Measurements from ENCODE around the gene MRPL17. TPM values are rescaled to one million over a fixed set of nuclear protein-coding genes. Genes with fewer than 3 reads are reported as not detected.
"Not testable (repeated sequence)": the region's sequence is repeated elsewhere in the genome, so short reads cannot be mapped to it uniquely, and the experiment has no call there.

MRPL17 gene
- total RNA-seq, 1 experiment from 2014 or later: 78.1 TPM

DNA sequence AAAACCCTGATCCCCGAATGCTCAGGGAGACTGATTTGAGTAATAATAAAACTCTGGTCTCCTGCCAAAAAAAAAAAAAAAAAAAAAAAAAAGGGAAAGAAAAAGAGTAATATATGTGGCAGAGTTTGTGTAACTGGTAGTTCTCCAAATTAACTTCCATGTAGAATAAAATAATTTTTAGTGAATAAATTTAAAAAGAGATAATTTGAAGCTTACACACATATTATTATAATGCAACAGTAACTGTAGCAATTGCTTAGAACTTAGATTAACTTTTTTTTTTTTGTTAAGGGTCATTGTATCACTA is 11.0 kb upstream of the MRPL17 start:
- Histone ChIP-seq H3K4me3 (ENCODE audit: low read length) (no peak overlapping the region), H2AFZ (ENCODE audit: low read length) (no peak overlapping the region), H3K79me2 (ENCODE audit: low read length) (no peaks in the 10 kb centered on the region), H3K27me3 (ENCODE audit: low read length) (no peaks in the 10 kb centered on the region), H3F3A (ENCODE audit: low read length, unreplicated experiment) (peaks cover 3% of the 10 kb centered on the region), H4K20me1 (ENCODE audit: low read length) (no peaks in the 10 kb centered on the region), H3K9me3 (ENCODE audit: low read length) (no peaks in the 10 kb centered on the region), H3K9ac (ENCODE audit: low read length) (no peak overlapping the region), H3K9me2 (replicated peaks; ENCODE audit: low read length) (no peaks in the 10 kb centered on the region), H3K27ac (ENCODE audit: low read length) (no peak overlapping the region), H3K4me2 (ENCODE audit: low read length) (no peak overlapping the region), H3K4me1 (ENCODE audit: insufficient read depth, low read length) (peaks cover 15% of the 10 kb centered on the region), H3K36me3 (ENCODE audit: low read depth, low read length) (no peaks in the 10 kb centered on the region)
- no TSS peak for BruUV-seq (replicated peaks)
- CTCF ChIA-PET: interaction anchor here (0.7 to 1.0 kb wide), 2 partner anchors 8 to 11 kb away, joined by 4 read pairs; partner anchors contain the start of gene MRPL17
- intact Hi-C loops (cut with micrococcal nuclease): no loop called here
- POLR2A ChIA-PET (ENCODE audit: unreplicated experiment): interaction anchor here (0.6 to 0.9 kb wide), 2 partner anchors 11 to 213 kb away, joined by 3 to 5 read pairs; partner anchors contain the start of genes ARFIP2, MRPL17 and TIMM10B
- TF ChIP-seq EZH2phosphoT487 (IDR thresholded peaks at IDR 0.05; ENCODE audit: borderline replicate concordance, low read length) (no peak), CTCF (conservative IDR thresholded peaks at IDR 0.05; ENCODE audit: low read depth, low read length) (no peak), EZH2 (IDR thresholded peaks at IDR 0.05; ENCODE audit: low read length, unreplicated experiment) (no peak)
- no peak for DNase-seq
- ATAC-seq: no peak

DNA sequence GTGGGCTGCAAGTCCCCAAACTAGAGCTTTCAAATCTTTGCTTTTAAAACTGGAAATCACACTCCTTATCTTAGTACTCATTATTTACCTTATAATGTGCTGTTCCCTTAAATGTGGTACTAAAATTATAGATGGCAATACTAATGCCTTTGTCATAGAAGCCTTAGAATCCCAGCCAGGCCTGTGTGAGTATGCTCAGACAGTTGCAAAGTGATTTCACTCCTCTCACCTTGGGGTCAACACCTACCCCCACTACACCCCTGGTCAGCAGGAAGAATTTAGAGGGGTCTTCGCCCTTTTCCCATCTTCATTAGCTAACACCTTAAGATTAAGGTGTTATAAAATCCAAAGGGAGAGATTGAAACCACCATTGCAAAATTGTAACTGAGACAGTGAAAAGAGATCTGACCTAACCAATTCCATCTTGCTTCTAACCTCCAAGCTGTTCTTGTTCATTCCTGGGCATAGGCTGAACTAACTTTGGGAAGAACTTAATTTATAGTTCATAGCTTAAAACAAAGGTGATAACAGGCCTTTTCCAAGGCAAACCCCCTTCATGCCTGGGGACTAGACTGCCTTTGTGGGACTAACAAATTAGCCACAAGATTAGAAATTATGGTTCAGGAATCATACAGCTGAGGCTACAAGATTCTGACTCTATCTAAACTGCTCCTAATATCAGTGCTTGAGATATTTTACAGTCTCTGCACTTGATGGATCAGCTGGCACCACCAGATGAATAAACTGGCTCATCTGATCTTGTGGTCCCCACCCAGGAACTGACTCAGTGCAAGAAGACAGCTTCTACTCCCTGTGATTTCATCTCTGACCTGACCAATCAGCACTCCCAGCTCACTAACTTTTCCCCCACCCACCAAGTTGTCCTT is 10.4 kb upstream of the MRPL17 start:
- Histone ChIP-seq H2AFZ (ENCODE audit: low read length) (no peak overlapping the region), H4K20me1 (ENCODE audit: low read length) (no peaks in the 10 kb centered on the region), H3K36me3 (ENCODE audit: low read depth, low read length) (no peaks in the 10 kb centered on the region), H3K4me2 (ENCODE audit: low read length) (peak overlapping the region; percentile 63), H3K27ac (ENCODE audit: low read length) (peak overlapping the region; percentile 64), H3K4me1 (ENCODE audit: insufficient read depth, low read length) (peaks cover 15% of the 10 kb centered on the region), H3K9ac (ENCODE audit: low read length) (no peak overlapping the region; the same call in 1 of the 2 replicates), H3K9me3 (ENCODE audit: low read length) (no peaks in the 10 kb centered on the region), H3F3A (ENCODE audit: low read length, unreplicated experiment) (peaks cover 3% of the 10 kb centered on the region), H3K27me3 (ENCODE audit: low read length) (no peaks in the 10 kb centered on the region), H3K4me3 (ENCODE audit: low read length) (no peak overlapping the region), H3K9me2 (replicated peaks; ENCODE audit: low read length) (no peaks in the 10 kb centered on the region), H3K79me2 (ENCODE audit: low read length) (no peaks in the 10 kb centered on the region)
- DNase-seq (peak; percentile 72), ATAC-seq (peak; percentile 78)
- ChIA-PET POLR2A (ENCODE audit: unreplicated experiment) (interaction anchor here (0.6 to 0.9 kb wide), 2 partner anchors 10 to 212 kb away, joined by 3 to 5 read pairs; partner anchors contain the start of genes ARFIP2, MRPL17 and TIMM10B), CTCF (interaction anchor here (0.7 to 1.0 kb wide), 2 partner anchors 8 to 11 kb away, joined by 4 read pairs; partner anchors contain the start of gene MRPL17)
- TSS peak; percentile 97 for BruUV-seq (replicated peaks)
- intact Hi-C loops (cut with micrococcal nuclease): no loop called here
- no peak for TF ChIP-seq EZH2phosphoT487 (IDR thresholded peaks at IDR 0.05; ENCODE audit: borderline replicate concordance, low read length)
- TF ChIP-seq EZH2 (IDR thresholded peaks at IDR 0.05; ENCODE audit: low read length, unreplicated experiment): no peak
- TF ChIP-seq CTCF (conservative IDR thresholded peaks at IDR 0.05; ENCODE audit: low read depth, low read length): no peak

GRCh38 chr11:6692128-6692527 is 9.0 kb upstream of the MRPL17 start:
- ChIA-PET CTCF (no interaction called here), POLR2A (ENCODE audit: unreplicated experiment) (interaction anchor here (0.9 kb wide), 1 partner anchor 25 kb away, joined by 6 read pairs; no protein-coding TSS in a partner anchor)
- H3K9me2 ChIP-seq (replicated peaks; ENCODE audit: low read length): no peaks in the 10 kb centered on the region
- no peaks in the 10 kb centered on the region for H4K20me1 ChIP-seq (ENCODE audit: low read length)
- H3K27me3 ChIP-seq (ENCODE audit: low read length): no peaks in the 10 kb centered on the region
- no peak overlapping the region for H3K4me3 ChIP-seq (ENCODE audit: low read length)
- BruUV-seq (replicated peaks): no TSS peak
- no peaks in the 10 kb centered on the region for H3K79me2 ChIP-seq (ENCODE audit: low read length)
- H2AFZ ChIP-seq (ENCODE audit: low read length): no peak overlapping the region
- intact Hi-C loops (cut with micrococcal nuclease): no loop called here
- H3K4me1 ChIP-seq (ENCODE audit: insufficient read depth, low read length): peaks cover 15% of the 10 kb centered on the region
- H3K36me3 ChIP-seq (ENCODE audit: low read depth, low read length): no peaks in the 10 kb centered on the region
- H3F3A ChIP-seq (ENCODE audit: low read length, unreplicated experiment): peaks cover 3% of the 10 kb centered on the region
- no peaks in the 10 kb centered on the region for H3K9me3 ChIP-seq (ENCODE audit: low read length)
- no peak for DNase-seq
- H3K4me2 ChIP-seq (ENCODE audit: low read length): no peak overlapping the region
- no peak overlapping the region for H3K27ac ChIP-seq (ENCODE audit: low read length)
- H3K9ac ChIP-seq (ENCODE audit: low read length): no peak overlapping the region
- TF ChIP-seq EZH2phosphoT487 (IDR thresholded peaks at IDR 0.05; ENCODE audit: borderline replicate concordance, low read length): no peak
- no peak for TF ChIP-seq CTCF (conservative IDR thresholded peaks at IDR 0.05; ENCODE audit: low read depth, low read length)
- TF ChIP-seq EZH2 (IDR thresholded peaks at IDR 0.05; ENCODE audit: low read length, unreplicated experiment): no peak
- no peak for ATAC-seq

GRCh38 chr11:6690431-6691132 is 7.4 kb upstream of the MRPL17 start:
- H3K9ac ChIP-seq (ENCODE audit: low read length); H3K27ac ChIP-seq (ENCODE audit: low read length); intact Hi-C loops (cut with micrococcal nuclease): not testable (repeated sequence)

More at GRCh38 chr11:6690431-6691132, 7.4 kb upstream of the MRPL17 start:
- H3K4me1 ChIP-seq (ENCODE audit: insufficient read depth, low read length): peaks cover 15% of the 10 kb centered on the region
- H3K9me3 ChIP-seq (ENCODE audit: low read length); H3K27me3 ChIP-seq (ENCODE audit: low read length); H3K79me2 ChIP-seq (ENCODE audit: low read length); H3K4me3 ChIP-seq (ENCODE audit: low read length); DNase-seq; H3F3A ChIP-seq (ENCODE audit: low read length, unreplicated experiment); CTCF ChIA-PET; POLR2A ChIA-PET (ENCODE audit: unreplicated experiment); H2AFZ ChIP-seq (ENCODE audit: low read length); ATAC-seq; H3K9me2 ChIP-seq (replicated peaks; ENCODE audit: low read length); H3K36me3 ChIP-seq (ENCODE audit: low read depth, low read length); BruUV-seq (replicated peaks); H4K20me1 ChIP-seq (ENCODE audit: low read length); H3K4me2 ChIP-seq (ENCODE audit: low read length): not testable (repeated sequence)
